GM12878 (cell line): ENCODE results near the gene TMEM208.

Source experiments
- ATF7 ChIP-seq: fragments of 450-650 bp; IDR thresholded peaks from 2 replicates; pipeline ENCODE4 v1.6.1; 2016; ENCODE audit warnings: low read depth, mild to moderate bottlenecking
- BRCA1 ChIP-seq: IDR thresholded peaks from 2 replicates; pipeline ENCODE4 v1.6.1; 2011; ENCODE audit warnings: low read depth, low read length, improper control_type of control experiment
- HCFC1 ChIP-seq: fragments of 150-350 bp; IDR thresholded peaks from 2 replicates; pipeline ENCODE4 v1.6.1; 2014; ENCODE audit warnings: low read length
- MYC ChIP-seq: IDR thresholded peaks from 2 replicates; pipeline ENCODE4 v1.6.1; 2011; ENCODE audit warnings: mild to moderate bottlenecking, low read length, moderate library complexity, inconsistent platforms; ENCODE audit not compliant: insufficient read depth, insufficient replicate concordance, insufficient read length, severe bottlenecking
- POLR2A ChIP-seq: IDR thresholded peaks from 2 replicates; pipeline ENCODE4 v1.6.1; 2011; ENCODE audit warnings: low read depth, mild to moderate bottlenecking, low read length
- POLR2AphosphoS5 ChIP-seq: IDR thresholded peaks from 2 replicates; pipeline ENCODE4 v1.6.1; 2011; ENCODE audit warnings: mild to moderate bottlenecking, low read length, inconsistent platforms
- SP1 ChIP-seq: IDR thresholded peaks from one replicate; pipeline ENCODE4 v1.6.1; 2011; ENCODE audit warnings: low read depth, low read length
- YY1 ChIP-seq: IDR thresholded peaks from 2 replicates; pipeline ENCODE4 v1.6.1; 2011; ENCODE audit warnings: low read depth, mild to moderate bottlenecking, low read length
- TF ChIP-seq, protein P1 (sequence below), 3 experiments: IDR thresholded peaks in 2 of 3; conservative IDR thresholded peaks in 1 of 3; 2 replicates each; pipeline ENCODE4 v1.5.1; 2011; ENCODE audit warnings: low read depth in 3 of 3, low read length in 3 of 3, mild to moderate bottlenecking in 3 of 3, control low read depth in 2 of 3, moderate library complexity in 2 of 3, inconsistent platforms in 1 of 3, mixed read lengths in 1 of 3; ENCODE audit not compliant: control insufficient read depth in 2 of 3, insufficient read depth in 1 of 3; ENCODE audit errors: extremely low read depth in 1 of 3
- TF ChIP-seq, protein P2 (sequence below): IDR thresholded peaks from 2 replicates; pipeline ENCODE4 v1.6.1; 2012; ENCODE audit warnings: low read length, inconsistent platforms
- TF ChIP-seq, protein P3 (sequence below): fragments of 450-650 bp; formaldehyde crosslinking; IDR thresholded peaks from 2 replicates; pipeline ENCODE4 v1.5.0; 2022; ENCODE audit warnings: mild to moderate bottlenecking, missing genetic modification characterization
- TF ChIP-seq, protein P4 (sequence below): IDR thresholded peaks from 2 replicates; pipeline ENCODE4 v1.6.1; 2012; ENCODE audit warnings: low read depth, low read length, improper control_type of control experiment
- TF ChIP-seq, protein P5 (sequence below): fragments of 450-650 bp; IDR thresholded peaks from 2 replicates; pipeline ENCODE4 v1.6.1; 2017; ENCODE audit warnings: mild to moderate bottlenecking

DNA sequence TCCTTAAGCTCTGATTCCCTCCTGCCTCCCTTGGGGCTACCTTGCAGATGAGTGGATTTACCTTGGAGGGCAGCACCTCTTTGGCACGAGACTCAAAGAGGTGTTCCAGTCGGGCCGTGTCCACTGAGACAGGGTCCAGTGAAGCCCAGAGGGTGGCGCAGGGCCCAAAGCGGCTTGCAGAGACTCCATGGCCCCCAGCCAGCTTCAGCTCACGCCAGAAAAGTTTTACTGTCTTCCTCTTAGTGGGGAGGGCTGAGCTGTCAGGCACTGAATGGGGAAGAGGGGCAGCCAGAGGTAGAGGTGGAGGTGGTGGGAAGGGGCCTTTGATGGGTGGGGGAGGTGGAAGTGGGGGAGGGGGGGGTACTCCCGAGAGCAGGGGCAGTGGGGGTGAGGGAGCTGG lies 6.7 kb downstream of the TMEM208 start:
- TF ChIP-seq HCFC1: no peak
- no peak for TF ChIP-seq POLR2A
- TF ChIP-seq, protein P1, sequence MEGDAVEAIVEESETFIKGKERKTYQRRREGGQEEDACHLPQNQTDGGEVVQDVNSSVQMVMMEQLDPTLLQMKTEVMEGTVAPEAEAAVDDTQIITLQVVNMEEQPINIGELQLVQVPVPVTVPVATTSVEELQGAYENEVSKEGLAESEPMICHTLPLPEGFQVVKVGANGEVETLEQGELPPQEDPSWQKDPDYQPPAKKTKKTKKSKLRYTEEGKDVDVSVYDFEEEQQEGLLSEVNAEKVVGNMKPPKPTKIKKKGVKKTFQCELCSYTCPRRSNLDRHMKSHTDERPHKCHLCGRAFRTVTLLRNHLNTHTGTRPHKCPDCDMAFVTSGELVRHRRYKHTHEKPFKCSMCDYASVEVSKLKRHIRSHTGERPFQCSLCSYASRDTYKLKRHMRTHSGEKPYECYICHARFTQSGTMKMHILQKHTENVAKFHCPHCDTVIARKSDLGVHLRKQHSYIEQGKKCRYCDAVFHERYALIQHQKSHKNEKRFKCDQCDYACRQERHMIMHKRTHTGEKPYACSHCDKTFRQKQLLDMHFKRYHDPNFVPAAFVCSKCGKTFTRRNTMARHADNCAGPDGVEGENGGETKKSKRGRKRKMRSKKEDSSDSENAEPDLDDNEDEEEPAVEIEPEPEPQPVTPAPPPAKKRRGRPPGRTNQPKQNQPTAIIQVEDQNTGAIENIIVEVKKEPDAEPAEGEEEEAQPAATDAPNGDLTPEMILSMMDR (IDR thresholded peaks at IDR 0.05 in 2 of 3, conservative IDR thresholded peaks at IDR 0.05 in 1 of 3; ENCODE audit: control insufficient read depth in 2 of 3, extremely low read depth in 1 of 3, insufficient read depth in 1 of 3, low read depth in 3 of 3, low read length in 3 of 3): no peak
- no peak for TF ChIP-seq POLR2AphosphoS5
- no peak for TF ChIP-seq ATF7
- TF ChIP-seq, protein P2, sequence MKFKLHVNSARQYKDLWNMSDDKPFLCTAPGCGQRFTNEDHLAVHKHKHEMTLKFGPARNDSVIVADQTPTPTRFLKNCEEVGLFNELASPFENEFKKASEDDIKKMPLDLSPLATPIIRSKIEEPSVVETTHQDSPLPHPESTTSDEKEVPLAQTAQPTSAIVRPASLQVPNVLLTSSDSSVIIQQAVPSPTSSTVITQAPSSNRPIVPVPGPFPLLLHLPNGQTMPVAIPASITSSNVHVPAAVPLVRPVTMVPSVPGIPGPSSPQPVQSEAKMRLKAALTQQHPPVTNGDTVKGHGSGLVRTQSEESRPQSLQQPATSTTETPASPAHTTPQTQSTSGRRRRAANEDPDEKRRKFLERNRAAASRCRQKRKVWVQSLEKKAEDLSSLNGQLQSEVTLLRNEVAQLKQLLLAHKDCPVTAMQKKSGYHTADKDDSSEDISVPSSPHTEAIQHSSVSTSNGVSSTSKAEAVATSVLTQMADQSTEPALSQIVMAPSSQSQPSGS: no peak
- TF ChIP-seq, protein P3, sequence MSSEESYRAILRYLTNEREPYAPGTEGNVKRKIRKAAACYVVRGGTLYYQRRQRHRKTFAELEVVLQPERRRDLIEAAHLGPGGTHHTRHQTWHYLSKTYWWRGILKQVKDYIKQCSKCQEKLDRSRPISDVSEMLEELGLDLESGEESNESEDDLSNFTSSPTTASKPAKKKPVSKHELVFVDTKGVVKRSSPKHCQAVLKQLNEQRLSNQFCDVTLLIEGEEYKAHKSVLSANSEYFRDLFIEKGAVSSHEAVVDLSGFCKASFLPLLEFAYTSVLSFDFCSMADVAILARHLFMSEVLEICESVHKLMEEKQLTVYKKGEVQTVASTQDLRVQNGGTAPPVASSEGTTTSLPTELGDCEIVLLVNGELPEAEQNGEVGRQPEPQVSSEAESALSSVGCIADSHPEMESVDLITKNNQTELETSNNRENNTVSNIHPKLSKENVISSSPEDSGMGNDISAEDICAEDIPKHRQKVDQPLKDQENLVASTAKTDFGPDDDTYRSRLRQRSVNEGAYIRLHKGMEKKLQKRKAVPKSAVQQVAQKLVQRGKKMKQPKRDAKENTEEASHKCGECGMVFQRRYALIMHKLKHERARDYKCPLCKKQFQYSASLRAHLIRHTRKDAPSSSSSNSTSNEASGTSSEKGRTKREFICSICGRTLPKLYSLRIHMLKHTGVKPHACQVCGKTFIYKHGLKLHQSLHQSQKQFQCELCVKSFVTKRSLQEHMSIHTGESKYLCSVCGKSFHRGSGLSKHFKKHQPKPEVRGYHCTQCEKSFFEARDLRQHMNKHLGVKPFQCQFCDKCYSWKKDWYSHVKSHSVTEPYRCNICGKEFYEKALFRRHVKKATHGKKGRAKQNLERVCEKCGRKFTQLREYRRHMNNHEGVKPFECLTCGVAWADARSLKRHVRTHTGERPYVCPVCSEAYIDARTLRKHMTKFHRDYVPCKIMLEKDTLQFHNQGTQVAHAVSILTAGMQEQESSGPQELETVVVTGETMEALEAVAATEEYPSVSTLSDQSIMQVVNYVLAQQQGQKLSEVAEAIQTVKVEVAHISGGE (CRISPR knock-in tag): no peak
- TF ChIP-seq, protein P4, sequence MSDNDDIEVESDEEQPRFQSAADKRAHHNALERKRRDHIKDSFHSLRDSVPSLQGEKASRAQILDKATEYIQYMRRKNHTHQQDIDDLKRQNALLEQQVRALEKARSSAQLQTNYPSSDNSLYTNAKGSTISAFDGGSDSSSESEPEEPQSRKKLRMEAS: no peak
- no peak for TF ChIP-seq MYC
- TF ChIP-seq, protein P5, sequence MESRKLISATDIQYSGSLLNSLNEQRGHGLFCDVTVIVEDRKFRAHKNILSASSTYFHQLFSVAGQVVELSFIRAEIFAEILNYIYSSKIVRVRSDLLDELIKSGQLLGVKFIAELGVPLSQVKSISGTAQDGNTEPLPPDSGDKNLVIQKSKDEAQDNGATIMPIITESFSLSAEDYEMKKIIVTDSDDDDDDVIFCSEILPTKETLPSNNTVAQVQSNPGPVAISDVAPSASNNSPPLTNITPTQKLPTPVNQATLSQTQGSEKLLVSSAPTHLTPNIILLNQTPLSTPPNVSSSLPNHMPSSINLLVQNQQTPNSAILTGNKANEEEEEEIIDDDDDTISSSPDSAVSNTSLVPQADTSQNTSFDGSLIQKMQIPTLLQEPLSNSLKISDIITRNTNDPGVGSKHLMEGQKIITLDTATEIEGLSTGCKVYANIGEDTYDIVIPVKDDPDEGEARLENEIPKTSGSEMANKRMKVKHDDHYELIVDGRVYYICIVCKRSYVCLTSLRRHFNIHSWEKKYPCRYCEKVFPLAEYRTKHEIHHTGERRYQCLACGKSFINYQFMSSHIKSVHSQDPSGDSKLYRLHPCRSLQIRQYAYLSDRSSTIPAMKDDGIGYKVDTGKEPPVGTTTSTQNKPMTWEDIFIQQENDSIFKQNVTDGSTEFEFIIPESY: no peak
- TF ChIP-seq BRCA1: no peak
- no peak for TF ChIP-seq SP1
- no peak for TF ChIP-seq YY1
